NB4 (cell line): ENCODE measurements around the gene SLC9A3.

ENCODE experiments used
- DNase-seq: peaks from one replicate; pipeline ENCODE4 v3.0.0; 2010; ENCODE audit warnings: low read depth
- H3K4me3 ChIP-seq: one replicate; pipeline ENCODE4 v1.5.1; 2011; ENCODE audit warnings: mild to moderate bottlenecking, low read depth, low read length, moderate library complexity
- MYC ChIP-seq: IDR thresholded peaks from 2 replicates; pipeline ENCODE4 v1.6.1; 2011; ENCODE audit warnings: low read depth, low read length
- POLR2A ChIP-seq: IDR thresholded peaks from 2 replicates; pipeline ENCODE4 v1.6.1; 2011; ENCODE audit warnings: mild to moderate bottlenecking; ENCODE audit not compliant: insufficient read length; ENCODE audit errors: extremely low read depth
- TF ChIP-seq, protein P1 (sequence below): IDR thresholded peaks from 2 replicates; pipeline ENCODE4 v1.6.1; 2011; ENCODE audit warnings: low read depth, low read length
- TF ChIP-seq, protein P2 (sequence below): IDR thresholded peaks from one replicate; pipeline ENCODE4 v1.5.1; 2012; ENCODE audit warnings: low read depth, low read length

The SLC9A3 gene

DNA sequence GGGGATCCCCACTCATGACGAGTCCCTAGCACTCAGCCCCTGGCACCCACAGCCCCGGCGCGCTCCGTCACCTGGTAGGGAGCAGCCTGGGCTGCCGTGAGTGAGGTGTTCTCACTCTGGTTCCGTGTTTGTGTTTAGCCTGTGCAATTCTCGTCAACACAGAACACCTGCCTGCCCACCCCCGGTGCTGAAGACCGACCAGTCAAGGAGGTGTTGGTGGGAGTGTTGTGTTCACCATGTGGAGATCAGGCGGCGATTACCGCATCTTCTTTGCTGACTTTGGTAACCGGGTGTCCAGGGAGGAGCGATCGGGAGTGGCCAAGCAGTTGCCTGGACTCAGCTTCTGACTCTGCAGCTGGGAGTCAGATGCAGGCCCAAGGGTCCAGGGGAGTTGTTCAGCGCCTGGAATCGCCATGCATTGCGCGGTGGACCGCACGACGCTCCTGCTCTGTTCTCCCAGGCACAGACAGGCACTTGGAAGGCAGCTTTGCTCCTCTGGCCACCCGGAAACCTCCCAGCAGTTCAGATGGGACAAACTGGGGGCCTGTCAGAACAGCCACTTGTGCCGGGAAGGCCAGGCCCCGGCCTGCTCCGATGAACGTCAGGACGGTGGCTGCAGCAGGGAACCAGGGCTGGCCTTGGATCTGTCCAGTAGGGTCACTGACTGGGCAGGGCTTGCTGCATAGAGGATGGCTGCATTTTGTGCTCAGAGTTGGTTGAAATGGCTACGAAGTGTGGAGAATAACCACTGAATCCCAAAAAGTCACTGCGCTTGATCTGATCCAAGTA lies 53.1 kb downstream of the SLC9A3 start:
- DNase-seq, result no peak
- H3K4me3 ChIP-seq, result peak overlapping the region; percentile 69
- TF ChIP-seq POLR2A (no peak), MYC (no peak)
- TF ChIP-seq, protein P1, sequence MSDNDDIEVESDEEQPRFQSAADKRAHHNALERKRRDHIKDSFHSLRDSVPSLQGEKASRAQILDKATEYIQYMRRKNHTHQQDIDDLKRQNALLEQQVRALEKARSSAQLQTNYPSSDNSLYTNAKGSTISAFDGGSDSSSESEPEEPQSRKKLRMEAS, result no peak
- TF ChIP-seq, protein P2, sequence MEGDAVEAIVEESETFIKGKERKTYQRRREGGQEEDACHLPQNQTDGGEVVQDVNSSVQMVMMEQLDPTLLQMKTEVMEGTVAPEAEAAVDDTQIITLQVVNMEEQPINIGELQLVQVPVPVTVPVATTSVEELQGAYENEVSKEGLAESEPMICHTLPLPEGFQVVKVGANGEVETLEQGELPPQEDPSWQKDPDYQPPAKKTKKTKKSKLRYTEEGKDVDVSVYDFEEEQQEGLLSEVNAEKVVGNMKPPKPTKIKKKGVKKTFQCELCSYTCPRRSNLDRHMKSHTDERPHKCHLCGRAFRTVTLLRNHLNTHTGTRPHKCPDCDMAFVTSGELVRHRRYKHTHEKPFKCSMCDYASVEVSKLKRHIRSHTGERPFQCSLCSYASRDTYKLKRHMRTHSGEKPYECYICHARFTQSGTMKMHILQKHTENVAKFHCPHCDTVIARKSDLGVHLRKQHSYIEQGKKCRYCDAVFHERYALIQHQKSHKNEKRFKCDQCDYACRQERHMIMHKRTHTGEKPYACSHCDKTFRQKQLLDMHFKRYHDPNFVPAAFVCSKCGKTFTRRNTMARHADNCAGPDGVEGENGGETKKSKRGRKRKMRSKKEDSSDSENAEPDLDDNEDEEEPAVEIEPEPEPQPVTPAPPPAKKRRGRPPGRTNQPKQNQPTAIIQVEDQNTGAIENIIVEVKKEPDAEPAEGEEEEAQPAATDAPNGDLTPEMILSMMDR, result no peak

DNA sequence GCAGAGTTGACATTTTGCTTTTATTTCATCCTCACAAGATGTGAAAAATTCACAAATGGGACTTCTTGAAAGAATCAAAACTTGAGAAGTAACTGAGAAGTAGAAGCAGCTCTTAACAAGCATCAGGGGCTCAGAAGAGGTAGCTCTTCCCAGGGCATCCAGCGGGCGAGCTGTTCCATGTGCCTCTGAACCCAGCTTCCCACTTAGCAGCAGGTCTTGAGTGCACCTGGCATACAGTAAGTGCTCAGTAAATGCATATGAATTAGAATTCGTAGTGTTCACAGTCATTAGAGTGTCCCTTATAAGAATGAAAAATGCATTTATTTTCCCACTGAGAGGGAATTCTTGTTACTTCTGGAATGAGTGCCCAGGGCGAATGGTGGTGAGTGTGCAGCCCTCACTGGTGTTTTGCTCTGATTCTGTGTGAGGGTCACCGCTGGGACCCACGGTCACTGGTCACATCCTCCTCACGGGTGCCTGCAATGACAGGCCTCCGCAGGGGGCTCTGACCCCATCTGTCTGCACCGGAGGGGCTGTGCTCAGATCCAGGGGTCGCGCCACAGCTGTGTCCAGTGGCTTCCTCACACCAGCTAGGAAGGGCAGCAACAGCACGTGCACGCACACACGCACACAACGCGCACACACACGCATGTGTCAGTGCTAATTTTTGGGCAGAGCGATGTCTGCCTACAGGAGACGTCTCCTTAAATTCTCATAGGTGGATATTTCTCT lies 54.3 kb downstream of the SLC9A3 start:
- no peak for DNase-seq
- TF ChIP-seq MYC, result no peak
- TF ChIP-seq, protein P1, result 0 out of 2 replicates have a peak, but pooled peaks have one; percentile 2
- no peak overlapping the region for H3K4me3 ChIP-seq

DNA sequence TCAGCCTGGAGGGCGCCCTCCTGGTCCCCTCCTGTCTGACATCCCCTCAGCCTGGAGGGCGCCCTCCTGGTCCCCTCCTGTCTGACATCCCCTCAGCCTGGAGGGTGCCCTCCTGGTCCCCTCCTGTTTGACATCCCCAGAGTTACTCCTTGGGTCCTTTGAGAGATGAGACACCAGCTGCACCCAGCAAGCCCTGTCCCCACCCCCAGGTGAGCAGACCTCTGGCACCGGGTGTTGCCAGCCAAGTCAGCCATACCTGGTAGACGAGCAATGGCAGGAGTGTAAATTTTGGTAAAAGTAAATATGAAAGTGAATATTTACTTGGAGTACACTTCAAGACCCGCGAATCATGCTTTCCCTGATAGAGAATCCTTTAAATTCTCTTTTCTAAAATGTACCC lies 55.8 kb downstream of the SLC9A3 start:
- H3K4me3 ChIP-seq, result no peak overlapping the region
- DNase-seq, result no peak
- TF ChIP-seq POLR2A, result no peak
- TF ChIP-seq MYC, result no peak
- TF ChIP-seq, protein P1, result no peak
- TF ChIP-seq, protein P2, result no peak

DNA sequence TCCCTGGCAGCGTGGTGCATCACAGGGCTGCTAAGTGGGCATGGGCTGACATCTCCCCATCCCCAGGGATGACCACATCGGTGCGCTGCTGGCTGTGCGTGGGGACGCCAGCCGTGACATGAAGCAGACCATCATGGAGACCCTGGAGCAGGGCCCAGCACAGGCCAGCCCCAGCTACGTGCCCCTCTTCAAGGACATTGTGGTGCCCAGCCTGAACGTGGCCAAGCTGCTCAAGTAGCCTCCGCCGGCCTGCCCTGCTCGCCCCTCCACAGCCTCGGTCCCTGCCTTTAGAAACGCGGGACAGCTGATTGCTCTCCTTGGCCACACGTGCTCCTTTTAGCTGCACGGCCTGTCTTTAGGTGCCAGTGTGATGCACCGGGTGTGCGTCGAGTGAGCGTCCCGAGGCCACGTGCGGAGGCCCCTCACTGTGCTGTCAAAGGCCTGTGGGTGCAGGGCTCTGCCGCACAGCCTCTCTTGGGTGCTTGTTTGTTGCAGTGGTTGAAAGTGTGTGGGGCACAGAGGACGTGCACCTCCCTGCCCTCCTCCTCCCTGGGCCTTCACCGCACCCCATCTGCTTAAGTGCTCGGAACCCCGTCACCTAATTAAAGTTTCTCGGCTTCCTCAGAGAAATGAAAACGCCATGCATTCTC lies 57.5 kb downstream of the SLC9A3 start:
- H3K4me3 ChIP-seq, result no peak overlapping the region
- TF ChIP-seq, protein P2, result no peak
- TF ChIP-seq, protein P1, result no peak
- TF ChIP-seq POLR2A (no peak), MYC (no peak)
- no peak for DNase-seq

DNA sequence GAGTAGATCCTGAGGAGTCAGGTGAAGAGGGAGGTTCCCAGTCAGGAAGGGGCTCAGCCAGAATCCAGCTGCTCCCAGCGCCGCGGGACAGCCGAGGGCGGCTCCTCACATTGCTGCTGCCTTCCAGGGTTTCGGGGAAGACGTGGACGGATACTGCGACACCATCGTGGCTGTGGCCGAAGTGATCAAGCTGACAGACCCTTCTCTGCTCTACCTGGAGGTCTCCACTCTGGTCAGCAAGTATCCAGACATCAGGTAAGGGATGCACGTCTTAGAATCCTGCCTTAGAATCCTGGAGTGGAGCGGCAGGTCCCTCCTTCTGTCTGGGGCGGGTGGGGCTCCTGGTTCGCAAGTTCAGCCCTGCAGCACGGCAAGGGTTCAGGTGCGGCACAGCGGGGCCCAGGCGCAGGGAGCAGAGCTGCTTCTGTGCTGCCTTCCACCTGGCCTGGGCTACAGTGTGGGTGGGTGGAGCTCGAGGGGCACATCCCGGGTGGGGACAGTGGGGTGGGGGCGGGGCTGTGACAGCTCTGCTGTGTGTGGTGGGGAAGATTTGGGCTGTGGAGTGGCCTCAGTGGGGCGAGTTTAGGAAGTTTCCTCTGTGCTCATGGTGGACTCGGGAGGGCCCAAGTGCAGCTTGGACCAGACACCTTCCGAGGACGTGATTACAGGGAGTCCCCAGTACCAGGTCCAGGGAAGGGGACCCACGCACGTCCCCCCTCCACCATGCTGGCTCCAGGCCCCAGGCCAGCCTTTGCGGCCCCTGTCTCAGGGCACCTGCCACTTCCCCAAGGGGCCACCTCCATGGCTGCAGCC lies 58.5 kb downstream of the SLC9A3 start:
- H3K4me3 ChIP-seq, result no peak overlapping the region
- no peak for DNase-seq
- TF ChIP-seq, protein P1, result no peak
- TF ChIP-seq, protein P2, result no peak
- TF ChIP-seq MYC (no peak), POLR2A (no peak)
